Left cardiac atrium (tissue), 4 donors: Measurements from ENCODE around the gene HTR1D. TPM values are rescaled to one million over a fixed set of nuclear protein-coding genes. Genes with fewer than 3 reads are reported as not detected.
A peak's percentile ranks its signal among the peaks of the same experiment; 100 is the strongest.
"Not testable (repeated sequence)": the region's sequence is repeated elsewhere in the genome, so short reads cannot be mapped to it uniquely, and the experiment has no call there.

Source experiments
- ATAC-seq, 2 donors: fragments of 200-7000 bp; cut with Tn5 transposase; one replicate each; pipeline ENCODE4 v1.9.1; 2020; ENCODE audit warnings: mild to moderate bottlenecking in 2 of 2, moderate library complexity in 2 of 2
- DNase-seq: peaks from one replicate; pipeline ENCODE4 v3.0.0-alpha.2; 2020
- intact Hi-C, 2 donors: fragments of 100-400 bp; cut with DNase I; formaldehyde crosslinking; loops; one replicate each; pipeline versions ENCODE4 v1.14.1 to v1.15.1; 2022 to 2023
- long read RNA-seq: library from polyadenylated mRNA; unstranded; transcript quantifications from one replicate; pipeline ENCODE4 v2.0.0, GENCODE V29; 2021
- total RNA-seq, 2 donors: library from RNA; stranded (reverse); fragmentation: NEBNext Ultra II Directional; extraction: Animal tissue kit (Norgen Biotek cat#: 25700); gene quantifications; one replicate each; pipeline ENCODE4 v1.2.1, GENCODE V29; 2021
- donor health status: DM: no; HTN: yes; CAD: no.
- donor health status: DM: no; HTN: yes; CAD: no; lungs with severe emphysema.
- donor health status: DM: yes; HTN: yes; CAD: no.
- donor health status: Dilated cardiomyopathy.

Gene HTR1D
- total RNA-seq = not detected
- long read RNA-seq = 0 reads

GRCh38 chr1:23217421-23218115, at the start of gene HTR1D:
Gene HTR1D (minus strand): TSS chr1:23217502. CDS start chr1:23194219, 23,283 bp downstream.
- ATAC-seq (peak; percentile 41 to 55), DNase-seq (no peak)
- intact Hi-C loops = loop anchor here in 1 of 2 donors (10.0 kb wide), 1 partner anchor 57 kb away; no protein-coding TSS in a partner anchor

GRCh38 chr1:23263380-23263887, 46.1 kb upstream of the HTR1D start:
- intact Hi-C loops = no loop called here
- ATAC-seq = no peak

GRCh38 chr1:23258082-23258481, 40.8 kb upstream of the HTR1D start:
- ATAC-seq, DNase-seq, intact Hi-C loops: not testable (repeated sequence)

More at GRCh38 chr1:23263380-23263887, 46.1 kb upstream of the HTR1D start:
- DNase-seq = no peak

GRCh38 chr1:23257371-23257770, 40.1 kb upstream of the HTR1D start:
- DNase-seq, intact Hi-C loops, ATAC-seq: not testable (repeated sequence)

GRCh38 chr1:23254584-23254983, 37.3 kb upstream of the HTR1D start:
- ATAC-seq (no peak), DNase-seq (no peak)
- intact Hi-C loops = no loop called here

- intact Hi-C loops = no loop called here
- ATAC-seq = no peak
- DNase-seq = no peak
These were observed 34.5 kb upstream of the HTR1D start for GRCh38 chr1:23251812-23252211.

- intact Hi-C loops = no loop called here
- no peak for ATAC-seq
- DNase-seq = no peak
These were observed 32.6 kb upstream of the HTR1D start for GRCh38 chr1:23249787-23250454.

GRCh38 chr1:23247276-23247675, 30.0 kb upstream of the HTR1D start:
- intact Hi-C loops = no loop called here
- no peak for DNase-seq
- no peak for ATAC-seq

GRCh38 chr1:23246274-23246673, 29.0 kb upstream of the HTR1D start:
- intact Hi-C loops = no loop called here
- ATAC-seq (no peak), DNase-seq (no peak)

- no peak for DNase-seq
- ATAC-seq = no peak
- intact Hi-C loops = no loop called here
These were observed 27.0 kb upstream of the HTR1D start for GRCh38 chr1:23244256-23244761.

- DNase-seq = no peak
- ATAC-seq = no peak
- intact Hi-C loops = no loop called here
These were observed 25.1 kb upstream of the HTR1D start for GRCh38 chr1:23242414-23242813.

GRCh38 chr1:23239638-23240295, 22.5 kb upstream of the HTR1D start:
- DNase-seq = no peak
- intact Hi-C loops = no loop called here
- ATAC-seq = no peak

GRCh38 chr1:23238565-23238964, 21.3 kb upstream of the HTR1D start:
- ATAC-seq (no peak), DNase-seq (no peak)
- intact Hi-C loops = no loop called here

GRCh38 chr1:23237508-23237907, 20.2 kb upstream of the HTR1D start:
- intact Hi-C loops = no loop called here
- ATAC-seq (no peak), DNase-seq (no peak)

- intact Hi-C loops = no loop called here
- DNase-seq = no peak
- no peak for ATAC-seq
These were observed 10.5 kb upstream of the HTR1D start for GRCh38 chr1:23227806-23228205.

- intact Hi-C loops = no loop called here
- peak; percentile 56 for DNase-seq
- peak; percentile 34 to 73 for ATAC-seq
These were observed 7.7 kb upstream of the HTR1D start for GRCh38 chr1:23224739-23225648.

GRCh38 chr1:23223963-23224362, 6.7 kb upstream of the HTR1D start:
- ATAC-seq, DNase-seq, intact Hi-C loops: not testable (repeated sequence)

GRCh38 chr1:23223490-23223951, 6.2 kb upstream of the HTR1D start:
- ATAC-seq, intact Hi-C loops, DNase-seq: not testable (repeated sequence)

GRCh38 chr1:23222742-23223141, 5.4 kb upstream of the HTR1D start:
- DNase-seq (no peak), ATAC-seq (no peak)
- intact Hi-C loops = no loop called here
